Measurements from ENCODE around the gene CACNA1S.

DNA sequence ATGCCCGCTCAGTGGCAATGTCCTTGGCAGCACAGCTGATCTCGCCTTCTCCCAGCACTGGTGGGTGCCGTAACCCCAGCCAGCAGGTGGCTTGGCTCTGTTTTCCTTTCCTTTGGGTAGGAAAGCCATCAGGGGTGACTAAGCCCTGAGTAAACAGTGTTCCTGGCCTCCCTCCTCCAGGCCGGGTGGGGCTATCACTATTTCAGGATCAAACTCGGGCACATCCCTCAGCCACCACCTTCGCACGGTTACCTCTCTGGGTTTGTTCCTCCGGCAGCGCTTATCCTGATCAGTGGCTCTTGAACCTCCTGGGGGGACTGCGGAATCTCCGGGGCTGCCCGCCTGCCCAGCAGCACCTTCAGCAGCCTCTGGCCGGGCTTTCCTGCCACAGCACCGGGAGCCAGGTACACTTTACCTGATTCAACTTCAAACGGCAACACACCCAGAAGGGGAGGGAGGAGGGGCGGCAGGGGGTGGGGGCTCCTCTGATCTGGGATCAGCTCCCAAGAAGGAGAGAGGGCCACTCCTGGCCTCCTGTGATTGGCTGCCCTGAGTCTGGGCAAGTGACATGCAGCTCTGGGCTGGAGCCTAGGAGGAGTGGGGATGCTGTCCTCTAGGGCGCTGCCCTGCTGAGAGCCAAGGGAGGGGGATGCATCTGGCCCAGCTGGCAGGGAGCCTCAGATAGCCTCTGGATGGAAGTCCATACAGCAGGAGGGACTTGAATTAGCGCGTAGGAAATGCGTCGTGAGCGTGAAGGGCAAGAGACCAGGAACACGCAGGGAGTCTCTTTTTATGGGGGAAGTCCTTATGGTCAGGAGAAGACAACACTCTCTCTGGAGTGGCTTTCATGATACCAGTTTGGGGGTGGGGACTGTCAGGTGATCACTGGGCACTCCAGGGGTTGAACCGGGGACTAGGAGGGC, 14.9 kb upstream of the CACNA1S start, which contains the start of gene ASCL5:
- TF ChIP-seq, protein P1, sequence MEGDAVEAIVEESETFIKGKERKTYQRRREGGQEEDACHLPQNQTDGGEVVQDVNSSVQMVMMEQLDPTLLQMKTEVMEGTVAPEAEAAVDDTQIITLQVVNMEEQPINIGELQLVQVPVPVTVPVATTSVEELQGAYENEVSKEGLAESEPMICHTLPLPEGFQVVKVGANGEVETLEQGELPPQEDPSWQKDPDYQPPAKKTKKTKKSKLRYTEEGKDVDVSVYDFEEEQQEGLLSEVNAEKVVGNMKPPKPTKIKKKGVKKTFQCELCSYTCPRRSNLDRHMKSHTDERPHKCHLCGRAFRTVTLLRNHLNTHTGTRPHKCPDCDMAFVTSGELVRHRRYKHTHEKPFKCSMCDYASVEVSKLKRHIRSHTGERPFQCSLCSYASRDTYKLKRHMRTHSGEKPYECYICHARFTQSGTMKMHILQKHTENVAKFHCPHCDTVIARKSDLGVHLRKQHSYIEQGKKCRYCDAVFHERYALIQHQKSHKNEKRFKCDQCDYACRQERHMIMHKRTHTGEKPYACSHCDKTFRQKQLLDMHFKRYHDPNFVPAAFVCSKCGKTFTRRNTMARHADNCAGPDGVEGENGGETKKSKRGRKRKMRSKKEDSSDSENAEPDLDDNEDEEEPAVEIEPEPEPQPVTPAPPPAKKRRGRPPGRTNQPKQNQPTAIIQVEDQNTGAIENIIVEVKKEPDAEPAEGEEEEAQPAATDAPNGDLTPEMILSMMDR (IDR thresholded peaks at IDR 0.05) = peak; percentile 21; the same call in 1 of the 2 replicates
- no peak for TF ChIP-seq FOXM1 (IDR thresholded peaks at IDR 0.05; ENCODE audit: low read depth)
- no peak for TF ChIP-seq GATA2 (CRISPR knock-in tag; IDR thresholded peaks at IDR 0.05)

All from SK-N-SH (cell line).